ENCODE data around the gene GABRB3. TPM values are rescaled to one million over a fixed set of nuclear protein-coding genes. Genes with fewer than 3 reads are reported as not detected.

The GABRB3 gene
- polyA plus RNA-seq, 3 donors = not detected

- Mint-ChIP-seq H3K36me3 (no peaks in the 10 kb centered on the region), H3K4me3 (no peak overlapping the region), H3K9me3 (peaks cover 0 to 13% (median 7%) of the 10 kb centered on the region in 7 donors), H3K27ac (no peak overlapping the region), H3K27me3 (ENCODE audit: low read depth in 3 of 3) (peaks cover 0 to 1% (median 0%) of the 10 kb centered on the region in 3 donors), H3K4me1 (no peaks in the 10 kb centered on the region)
- Histone ChIP-seq H3K9me3 (replicated peaks in 1 of 2; ENCODE audit: control insufficient read depth in 1 of 2, insufficient read depth in 1 of 2, low read length in 2 of 2) (peaks cover 3 to 12% of the 10 kb centered on the region in 2 donors), H2AFZ (ENCODE audit: insufficient read depth, low read depth, low read length, poor library complexity, severe bottlenecking) (no peak overlapping the region), H3K27me3 (ENCODE audit: control insufficient read depth in 2 of 2, insufficient read depth in 2 of 2, low read length in 2 of 2) (no peaks in the 10 kb centered on the region), H3K4me3 (replicated peaks in 1 of 3; ENCODE audit: low read depth in 2 of 3, low read length in 3 of 3) (no peak overlapping the region), H3K79me2 (ENCODE audit: insufficient read depth, low read length) (no peaks in the 10 kb centered on the region), H4K20me1 (ENCODE audit: insufficient read depth, low read length) (no peaks in the 10 kb centered on the region), H3K9ac (ENCODE audit: insufficient read depth, low read length, poor library complexity, severe bottlenecking) (no peak overlapping the region), H3K4me1 (ENCODE audit: control insufficient read depth in 1 of 2, insufficient read depth in 2 of 2, low read length in 2 of 2) (no peaks in the 10 kb centered on the region), H3K36me3 (replicated peaks in 1 of 2; ENCODE audit: control insufficient read depth in 1 of 2, insufficient read depth in 2 of 2, low read length in 2 of 2) (no peaks in the 10 kb centered on the region), H3K27ac (ENCODE audit: low read depth in 1 of 2, low read length in 2 of 2) (no peak overlapping the region), H3K4me2 (replicated peaks; ENCODE audit: extremely low read depth, low read length, poor library complexity, severe bottlenecking) (no peak overlapping the region)
- intact Hi-C loops (cut with micrococcal nuclease) = loop anchor here in 1 of 2 donors (10.0 kb wide), 1 partner anchor 62 kb away; no protein-coding TSS in a partner anchor
- no peak for TF ChIP-seq CTCF (IDR thresholded peaks at IDR 0.05)
- 42% methylated on average over 4 of the region's 8 CpGs for WGBS (ENCODE audit: insufficient coverage)
- DNase-seq = no peak
These were observed 15.7 kb downstream of the GABRB3 start for GRCh38 chr15:26757141-26757540.

GRCh38 chr15:26744894-26745293 lies 28.0 kb downstream of the GABRB3 start:
- H3K9me3 Mint-ChIP-seq = peaks cover 0 to 29% (median 11%) of the 10 kb centered on the region in 7 donors
- no CpG with 5 or more reads among the region's 7 CpGs for WGBS (ENCODE audit: insufficient coverage)
- Histone ChIP-seq H2AFZ (ENCODE audit: insufficient read depth, low read depth, low read length, poor library complexity, severe bottlenecking) (no peak overlapping the region), H4K20me1 (ENCODE audit: insufficient read depth, low read length) (no peaks in the 10 kb centered on the region), H3K79me2 (ENCODE audit: insufficient read depth, low read length) (no peaks in the 10 kb centered on the region), H3K9me3 (replicated peaks in 1 of 2; ENCODE audit: control insufficient read depth in 1 of 2, insufficient read depth in 1 of 2, low read length in 2 of 2) (peaks cover 5 to 16% of the 10 kb centered on the region in 2 donors), H3K27ac (ENCODE audit: low read depth in 1 of 2, low read length in 2 of 2) (no peak overlapping the region), H3K27me3 (ENCODE audit: control insufficient read depth in 2 of 2, insufficient read depth in 2 of 2, low read length in 2 of 2) (no peaks in the 10 kb centered on the region), H3K4me2 (replicated peaks; ENCODE audit: extremely low read depth, low read length, poor library complexity, severe bottlenecking) (no peak overlapping the region), H3K36me3 (replicated peaks in 1 of 2; ENCODE audit: control insufficient read depth in 1 of 2, insufficient read depth in 2 of 2, low read length in 2 of 2) (no peaks in the 10 kb centered on the region), H3K9ac (ENCODE audit: insufficient read depth, low read length, poor library complexity, severe bottlenecking) (no peak overlapping the region), H3K4me1 (ENCODE audit: control insufficient read depth in 1 of 2, insufficient read depth in 2 of 2, low read length in 2 of 2) (no peaks in the 10 kb centered on the region), H3K4me3 (replicated peaks in 1 of 3; ENCODE audit: low read depth in 2 of 3, low read length in 3 of 3) (no peak overlapping the region)
- intact Hi-C loops (cut with micrococcal nuclease) = no loop called here
- no peak for TF ChIP-seq CTCF (IDR thresholded peaks at IDR 0.05)
- peaks cover 0 to 1% (median 0%) of the 10 kb centered on the region in 3 donors for H3K27me3 Mint-ChIP-seq (ENCODE audit: low read depth in 3 of 3)
- DNase-seq = no peak
- H3K4me3 Mint-ChIP-seq = no peak overlapping the region
- H3K36me3 Mint-ChIP-seq = no peaks in the 10 kb centered on the region
- no peak overlapping the region for H3K27ac Mint-ChIP-seq
- H3K4me1 Mint-ChIP-seq = no peaks in the 10 kb centered on the region

Measured in CD14-positive monocyte (primary cell).